Psoas muscle (tissue), 8 donors: ENCODE results near the gene STXBP1. TPM values are rescaled to one million over a fixed set of nuclear protein-coding genes. Genes with fewer than 3 reads are reported as not detected.
A peak's percentile ranks its signal among the peaks of the same experiment; 100 is the strongest.

ENCODE experiments used
- ATAC-seq, 4 donors: fragments of 200-7000 bp; cut with Tn5 transposase; one replicate each; pipeline ENCODE4 v1.9.1; 2020; ENCODE audit warnings: moderate library complexity in 3 of 4, mild to moderate bottlenecking in 2 of 4
- DNase-seq, 2 donors: peaks; one replicate each; pipeline ENCODE4 v3.0.0-alpha.2; 2020
- H3K27ac ChIP-seq: fragments of 200-600 bp; one replicate; pipeline ENCODE4 v1.8.0; 2022
- H3K27me3 ChIP-seq, 3 donors: fragments of 200-600 bp in 1 of 3; one replicate each; pipeline versions ENCODE4 v1.6.1 to v1.8.0; 2013 to 2022; ENCODE audit warnings: low read length in 2 of 3, mild to moderate bottlenecking in 2 of 3, moderate library complexity in 1 of 3; ENCODE audit not compliant: insufficient read depth in 3 of 3
- H3K36me3 ChIP-seq, 2 donors: fragments of 200-600 bp in 1 of 2; one replicate each; pipeline versions ENCODE4 v1.6.1 to v1.8.0; 2013 to 2022; ENCODE audit warnings: low read depth in 1 of 2, mild to moderate bottlenecking in 1 of 2, moderate library complexity in 1 of 2; ENCODE audit not compliant: insufficient read depth in 1 of 2
- H3K4me1 ChIP-seq: fragments of 200-600 bp; one replicate; pipeline ENCODE4 v1.8.0; 2022
- H3K4me3 ChIP-seq: fragments of 200-600 bp; one replicate; pipeline ENCODE4 v1.8.0; 2022; ENCODE audit warnings: mild to moderate bottlenecking
- H3K9me3 ChIP-seq: fragments of 200-600 bp; one replicate; pipeline ENCODE4 v1.8.0; 2022
- WGBS, 3 donors: extraction: QIAGEN DNeasy Blood & Tissue Kit; methylation state at CpG; one replicate each; pipeline versions ENCODE4 v1.1.6 to v1.1.7; 2013; 5-methylcytosine and 5-hydroxymethylcytosine counted together
- intact Hi-C, 2 donors: fragments of 100-400 bp; cut with DNase I; formaldehyde crosslinking; loops; one replicate each; pipeline versions ENCODE4 v1.11.0 to v1.14.2; 2022
- polyA plus RNA-seq, 3 donors: library from polyadenylated mRNA; stranded (reverse); fragments of 200-250 nt; gene quantifications; one replicate each; pipeline ENCODE4 v1.2.3, GENCODE V29; 2013
- total RNA-seq, 4 donors: library from RNA; stranded (reverse); fragmentation: NEBNext Ultra II Directional in 2 of 4; extraction: Animal tissue kit (Norgen Biotek cat#: 25700) in 2 of 4; gene quantifications; one replicate each; pipeline versions ENCODE4 v1.2.1 to v1.2.4, GENCODE V29; 2021 to 2023
- TF ChIP-seq, protein P1 (sequence below): fragments of 200-600 bp; IDR thresholded peaks from one replicate; pipeline ENCODE4 v1.8.0; 2022; ENCODE audit warnings: antibody characterized with exemption
- donor health status: healthy with polysubstance abuse.
- donor health status: DM: no; HTN: no; CAD: no; lungs with moderate emphysema.
- donor health status: Bipolar disorder and iron deficiency.
- donor health status: healthy.
- donor health status: DM: yes; HTN: yes; CAD: no.
- donor health status: DM: no; HTN: no; CAD: no.
- donor health status: DM: no; HTN: no; CAD: no.
- donor health status: DM: yes; HTN: yes; CAD: no.

The STXBP1 gene
- total and polyA plus RNA-seq, 7 donors = 2.8 to 12.3 (median 6.7) TPM

DNA sequence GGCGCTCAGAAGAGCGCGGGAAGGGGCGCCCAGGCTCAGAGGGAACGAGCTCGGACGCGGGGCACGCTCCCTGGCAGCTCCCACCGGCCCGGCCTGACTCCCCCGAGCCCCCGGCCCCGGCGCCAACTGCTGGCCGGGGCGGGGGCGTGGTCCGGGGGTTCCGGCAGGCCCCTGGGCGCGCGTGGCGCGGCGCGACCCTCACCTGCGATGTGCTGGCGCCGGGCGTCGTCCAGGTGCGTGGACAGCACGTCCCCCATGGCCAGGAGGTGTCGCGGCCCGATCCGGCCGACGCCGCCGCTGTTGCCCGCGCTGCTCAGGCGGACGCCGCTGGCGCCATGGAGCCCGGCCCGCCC is 43.5 kb upstream of the STXBP1 start:
- DNase-seq = peak in 1 of 2 donors; percentile 55
- peak in 2 of 4 donors; percentile 25 to 34 for ATAC-seq
- intact Hi-C loops = no loop called here
- H3K36me3 ChIP-seq = no peaks in the 10 kb centered on the region
- H3K9me3 ChIP-seq = no peaks in the 10 kb centered on the region
- TF ChIP-seq, protein P1, sequence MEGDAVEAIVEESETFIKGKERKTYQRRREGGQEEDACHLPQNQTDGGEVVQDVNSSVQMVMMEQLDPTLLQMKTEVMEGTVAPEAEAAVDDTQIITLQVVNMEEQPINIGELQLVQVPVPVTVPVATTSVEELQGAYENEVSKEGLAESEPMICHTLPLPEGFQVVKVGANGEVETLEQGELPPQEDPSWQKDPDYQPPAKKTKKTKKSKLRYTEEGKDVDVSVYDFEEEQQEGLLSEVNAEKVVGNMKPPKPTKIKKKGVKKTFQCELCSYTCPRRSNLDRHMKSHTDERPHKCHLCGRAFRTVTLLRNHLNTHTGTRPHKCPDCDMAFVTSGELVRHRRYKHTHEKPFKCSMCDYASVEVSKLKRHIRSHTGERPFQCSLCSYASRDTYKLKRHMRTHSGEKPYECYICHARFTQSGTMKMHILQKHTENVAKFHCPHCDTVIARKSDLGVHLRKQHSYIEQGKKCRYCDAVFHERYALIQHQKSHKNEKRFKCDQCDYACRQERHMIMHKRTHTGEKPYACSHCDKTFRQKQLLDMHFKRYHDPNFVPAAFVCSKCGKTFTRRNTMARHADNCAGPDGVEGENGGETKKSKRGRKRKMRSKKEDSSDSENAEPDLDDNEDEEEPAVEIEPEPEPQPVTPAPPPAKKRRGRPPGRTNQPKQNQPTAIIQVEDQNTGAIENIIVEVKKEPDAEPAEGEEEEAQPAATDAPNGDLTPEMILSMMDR = no peak
- H3K27ac ChIP-seq = peak overlapping the region; percentile 63
- H3K4me3 ChIP-seq = peak overlapping the region; percentile 74
- H3K27me3 ChIP-seq = no peaks in the 10 kb centered on the region
- WGBS, 3 donors = 1 to 3% methylated on average over 6 to 50 of the region's 50 CpGs; no CpG with 5 or more reads in 1 of the 3 donors
- H3K4me1 ChIP-seq = peaks cover 14% of the 10 kb centered on the region

DNA sequence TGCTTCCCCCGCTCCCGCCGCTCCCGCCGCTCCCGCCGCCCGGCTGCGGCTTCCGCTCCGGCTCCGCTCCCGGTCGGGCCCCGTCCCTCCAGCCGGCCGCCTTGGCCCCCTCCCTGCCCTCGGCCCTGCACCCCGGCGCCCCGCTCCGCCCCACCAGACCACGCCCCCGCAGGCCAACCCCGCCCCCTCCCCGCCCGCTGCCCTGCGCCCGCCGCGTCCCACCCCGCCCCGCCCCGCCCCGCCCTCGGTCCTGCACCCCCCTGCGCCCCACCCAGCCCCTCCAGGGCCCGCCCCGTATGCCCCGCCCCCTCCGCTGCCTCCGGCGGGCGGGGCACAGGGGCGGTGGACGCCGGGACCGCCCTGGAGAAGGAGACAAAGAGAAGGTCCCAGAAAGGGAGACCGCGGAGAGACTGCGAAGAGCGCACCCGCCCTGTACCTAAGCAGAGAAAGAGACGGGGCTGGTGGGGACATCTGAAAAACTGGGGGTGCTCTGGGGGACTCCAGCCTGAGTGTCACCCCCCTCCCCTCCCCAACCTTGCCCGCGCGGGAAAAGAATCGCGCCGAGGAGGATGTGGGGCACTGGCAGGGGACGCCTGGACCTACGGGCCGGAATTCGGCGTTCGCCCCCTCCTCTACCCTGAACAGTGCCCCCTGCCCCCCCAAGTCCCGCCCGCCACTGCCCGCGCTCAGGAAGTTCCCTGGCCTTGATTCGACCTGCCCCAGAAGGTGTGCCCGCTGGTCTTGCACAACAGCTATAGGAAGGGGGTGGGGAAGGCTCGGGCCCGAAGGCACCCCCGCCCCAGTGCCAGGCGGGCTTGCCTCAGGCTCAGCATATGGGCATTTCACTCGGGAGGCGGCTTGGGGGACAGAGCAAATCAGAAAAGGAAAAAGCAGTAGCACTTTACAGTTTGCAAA is 42.8 kb upstream of the STXBP1 start:
- peak; percentile 83 to 85 for DNase-seq
- intact Hi-C loops = no loop called here
- WGBS, 3 donors = 2 to 7% (median 3%) methylated on average over 26 to 78 of the region's 78 CpGs
- peak overlapping the region; percentile 74 for H3K4me3 ChIP-seq
- H3K27ac ChIP-seq = peak overlapping the region; percentile 71
- no peaks in the 10 kb centered on the region for H3K9me3 ChIP-seq
- no peaks in the 10 kb centered on the region for H3K27me3 ChIP-seq
- H3K36me3 ChIP-seq = no peaks in the 10 kb centered on the region
- peaks cover 14% of the 10 kb centered on the region for H3K4me1 ChIP-seq
- peak; percentile 86 to 93 (median 88) for ATAC-seq
- TF ChIP-seq, protein P1 = no peak

DNA sequence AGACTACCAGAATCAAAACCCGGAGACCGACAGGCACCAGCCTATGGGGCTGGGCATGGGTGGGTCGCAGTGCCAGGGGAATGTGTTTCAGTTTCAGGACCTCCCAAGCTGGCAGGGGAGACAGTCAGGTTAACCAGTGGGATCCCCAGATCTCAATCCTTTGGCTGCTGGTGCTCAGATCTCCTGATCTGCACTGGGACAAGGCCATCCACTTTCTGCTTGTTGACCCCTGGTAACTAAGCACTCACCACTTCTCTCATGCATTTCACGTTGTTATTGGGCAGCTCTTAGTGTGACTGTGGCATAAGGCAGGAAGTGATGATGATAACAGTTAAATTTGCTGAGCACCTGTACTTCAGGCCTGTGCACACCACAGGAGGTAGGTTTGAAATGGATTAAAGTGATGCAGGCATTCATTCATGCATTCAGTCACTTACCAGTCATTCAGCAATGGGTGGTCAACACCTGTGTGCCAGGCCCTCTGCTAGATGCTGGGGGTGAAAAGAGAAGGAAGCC is 42.1 kb upstream of the STXBP1 start:
- peak in 1 of 4 donors; percentile 26 for ATAC-seq
- H3K27ac ChIP-seq = peak overlapping the region; percentile 71
- peak overlapping the region; percentile 74 for H3K4me3 ChIP-seq
- no peaks in the 10 kb centered on the region for H3K27me3 ChIP-seq
- H3K4me1 ChIP-seq = peaks cover 14% of the 10 kb centered on the region
- TF ChIP-seq, protein P1 = no peak
- H3K9me3 ChIP-seq = no peaks in the 10 kb centered on the region
- no peaks in the 10 kb centered on the region for H3K36me3 ChIP-seq
- WGBS, 3 donors = 32 to 42% (median 36%) methylated on average over 4 of the region's 4 CpGs
- no peak for DNase-seq
- intact Hi-C loops = no loop called here

DNA sequence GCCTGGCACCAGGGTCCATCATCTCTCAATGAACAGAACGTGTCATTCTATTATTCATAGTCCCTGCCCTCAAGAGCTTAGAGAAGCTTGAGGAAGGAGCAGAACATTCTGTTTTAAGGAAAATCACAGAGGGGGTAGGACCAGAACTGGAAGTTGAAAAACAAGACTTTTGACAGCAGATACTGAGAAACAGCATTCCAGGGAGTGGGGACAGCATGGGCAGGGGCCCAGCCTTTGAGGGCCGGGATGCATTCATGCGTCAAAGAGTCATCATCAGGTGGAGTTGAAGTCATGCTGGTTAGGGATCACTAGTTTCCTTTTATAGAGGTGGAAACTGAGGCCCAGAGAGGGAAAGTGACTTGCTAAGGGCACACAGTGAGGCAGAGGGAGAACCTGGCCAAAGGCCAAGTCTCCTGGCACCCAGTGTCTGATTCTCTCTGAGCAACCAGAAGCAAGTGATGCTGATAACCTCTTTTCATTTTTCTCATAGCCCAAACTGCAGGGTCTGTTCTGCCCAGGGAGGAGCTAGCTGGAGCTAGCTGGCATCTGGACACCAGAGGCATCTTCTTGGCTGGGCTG is 41.5 kb upstream of the STXBP1 start:
- 74 to 85% (median 77%) methylated on average over 3 of the region's 3 CpGs for WGBS, 3 donors

More for the DNA sequence above, 41.5 kb upstream of the STXBP1 start:
- Histone ChIP-seq H3K36me3 (no peaks in the 10 kb centered on the region), H3K4me3 (no peak overlapping the region), H3K27me3 (no peaks in the 10 kb centered on the region), H3K4me1 (peaks cover 14% of the 10 kb centered on the region), H3K9me3 (no peaks in the 10 kb centered on the region), H3K27ac (no peak overlapping the region)
- DNase-seq = no peak
- intact Hi-C loops = no loop called here
- ATAC-seq = no peak
- TF ChIP-seq, protein P1 = no peak
